Prostate gland (tissue), 2 donors: ENCODE data around the gene MPL. TPM values are rescaled to one million over a fixed set of nuclear protein-coding genes. Genes with fewer than 3 reads are reported as not detected.

Experiments used
- DNase-seq: peaks from one replicate; pipeline ENCODE4 v3.0.0-alpha.2; 2019; ENCODE audit warnings: low spot score
- H3K27ac ChIP-seq, 2 donors: fragments of 200-600 bp; sonication (generic); 2 replicates each; pipeline ENCODE4 v1.5.1; 2017 to 2019
- H3K27me3 ChIP-seq: fragments of 200-600 bp; sonication (generic); replicated peaks from 2 replicates; pipeline ENCODE4 v1.5.1; 2019; ENCODE audit not compliant: insufficient read depth
- H3K36me3 ChIP-seq, 2 donors: fragments of 200-600 bp; sonication (generic); 1 replicate in 1 of 2; 2 replicates in 1 of 2; pipeline versions ENCODE4 v1.5.1 to v1.8.1; 2017 to 2019
- H3K4me1 ChIP-seq: fragments of 200-600 bp; sonication (generic); replicated peaks from 2 replicates; pipeline ENCODE4 v1.5.1; 2019
- H3K4me3 ChIP-seq, 2 donors: fragments of 200-600 bp; sonication (generic); 2 replicates each; pipeline ENCODE4 v1.5.1; 2017 to 2019
- H3K9me3 ChIP-seq: fragments of 200-600 bp; sonication (generic); 2 replicates; pipeline ENCODE4 v1.5.1; 2017
- POLR2A ChIP-seq: fragments of 450-650 bp; IDR thresholded peaks from one replicate; pipeline ENCODE4 v1.6.1; 2016; ENCODE audit warnings: antibody characterized with exemption, mild to moderate bottlenecking
- POLR2AphosphoS5 ChIP-seq: sonication (generic); formaldehyde crosslinking; IDR thresholded peaks from one replicate; pipeline ENCODE4 v1.6.1; 2017; ENCODE audit warnings: antibody characterized with exemption
- WGBS: methylation state at CpG from one replicate; pipeline ENCODE4 v1.1.5; 2018; 5-methylcytosine and 5-hydroxymethylcytosine counted together
- intact Hi-C: fragments of 100-400 bp; cut with DNase I; formaldehyde crosslinking; loops from one replicate; pipeline ENCODE4 v1.14.2; 2022
- total RNA-seq, 2 donors: library from RNA; depleted of rRNA; stranded (reverse); fragments of >200 nt; gene quantifications; one replicate each; pipeline ENCODE4 v1.1.0, GENCODE V29; 2016
- TF ChIP-seq, protein P1 (sequence below), 4 experiments: fragments of 200-600 bp in 2 of 4; fragments of 450-650 bp in 2 of 4; sonication (generic) in 2 of 4; IDR thresholded peaks; 1 replicate in 3 of 4; 2 replicates in 1 of 4; pipeline ENCODE4 v1.5.1; 2016 to 2019; ENCODE audit warnings: antibody characterized with exemption in 4 of 4, mild to moderate bottlenecking in 2 of 4, moderate library complexity in 2 of 4

Gene MPL
- total RNA-seq, 2 donors from 2014 or later: not detected

DNA sequence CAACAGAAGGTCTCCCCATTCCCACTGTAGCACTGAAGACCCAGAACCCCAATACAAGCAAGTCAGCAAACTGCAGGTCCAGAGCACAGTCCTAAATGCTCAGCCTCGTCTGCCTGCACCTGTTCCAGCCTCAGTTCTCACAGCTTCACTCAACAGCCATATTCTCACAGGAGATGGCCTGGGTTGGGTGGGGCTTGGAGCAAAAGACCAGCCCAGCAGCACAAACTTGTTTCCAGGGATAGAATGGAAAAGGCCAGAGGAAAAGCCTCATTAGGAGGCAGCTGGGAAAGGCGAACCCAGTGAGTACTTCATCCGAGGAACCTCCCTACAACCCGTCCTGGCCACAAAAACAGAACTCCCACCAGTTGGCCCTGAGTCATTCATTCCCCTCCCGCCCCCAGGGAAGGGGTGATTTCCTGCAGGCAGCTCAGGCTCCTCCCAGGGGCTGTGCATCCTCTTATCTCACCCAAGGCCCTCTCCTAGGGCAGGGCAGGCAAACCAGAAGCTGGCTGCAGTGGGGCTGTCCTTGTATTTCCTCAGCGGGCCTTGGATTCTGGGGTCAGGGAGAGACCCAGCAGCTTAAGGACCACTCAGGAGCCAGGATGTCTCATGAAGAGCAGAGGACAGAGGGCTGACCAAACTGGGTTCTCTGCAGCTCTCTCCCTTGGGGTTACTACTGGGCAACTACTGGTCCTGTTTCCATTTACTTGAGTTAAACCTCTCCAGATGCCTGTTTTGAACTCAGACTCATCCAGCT lies 7.4 kb upstream of the MPL start:
- no peak overlapping the region for H3K4me3 ChIP-seq
- no peak for DNase-seq
- intact Hi-C loops: no loop called here
- 61% methylated on average over 6 of the region's 6 CpGs for WGBS
- H3K27ac ChIP-seq: no peak overlapping the region
- H3K9me3 ChIP-seq: no peaks in the 10 kb centered on the region
- H3K27me3 ChIP-seq: no peaks in the 10 kb centered on the region
- TF ChIP-seq, protein P1, sequence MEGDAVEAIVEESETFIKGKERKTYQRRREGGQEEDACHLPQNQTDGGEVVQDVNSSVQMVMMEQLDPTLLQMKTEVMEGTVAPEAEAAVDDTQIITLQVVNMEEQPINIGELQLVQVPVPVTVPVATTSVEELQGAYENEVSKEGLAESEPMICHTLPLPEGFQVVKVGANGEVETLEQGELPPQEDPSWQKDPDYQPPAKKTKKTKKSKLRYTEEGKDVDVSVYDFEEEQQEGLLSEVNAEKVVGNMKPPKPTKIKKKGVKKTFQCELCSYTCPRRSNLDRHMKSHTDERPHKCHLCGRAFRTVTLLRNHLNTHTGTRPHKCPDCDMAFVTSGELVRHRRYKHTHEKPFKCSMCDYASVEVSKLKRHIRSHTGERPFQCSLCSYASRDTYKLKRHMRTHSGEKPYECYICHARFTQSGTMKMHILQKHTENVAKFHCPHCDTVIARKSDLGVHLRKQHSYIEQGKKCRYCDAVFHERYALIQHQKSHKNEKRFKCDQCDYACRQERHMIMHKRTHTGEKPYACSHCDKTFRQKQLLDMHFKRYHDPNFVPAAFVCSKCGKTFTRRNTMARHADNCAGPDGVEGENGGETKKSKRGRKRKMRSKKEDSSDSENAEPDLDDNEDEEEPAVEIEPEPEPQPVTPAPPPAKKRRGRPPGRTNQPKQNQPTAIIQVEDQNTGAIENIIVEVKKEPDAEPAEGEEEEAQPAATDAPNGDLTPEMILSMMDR (IDR thresholded peaks at IDR 0.05): no peak
- no peak for TF ChIP-seq POLR2AphosphoS5
- H3K4me1 ChIP-seq: no peaks in the 10 kb centered on the region
- H3K36me3 ChIP-seq: no peaks in the 10 kb centered on the region

DNA sequence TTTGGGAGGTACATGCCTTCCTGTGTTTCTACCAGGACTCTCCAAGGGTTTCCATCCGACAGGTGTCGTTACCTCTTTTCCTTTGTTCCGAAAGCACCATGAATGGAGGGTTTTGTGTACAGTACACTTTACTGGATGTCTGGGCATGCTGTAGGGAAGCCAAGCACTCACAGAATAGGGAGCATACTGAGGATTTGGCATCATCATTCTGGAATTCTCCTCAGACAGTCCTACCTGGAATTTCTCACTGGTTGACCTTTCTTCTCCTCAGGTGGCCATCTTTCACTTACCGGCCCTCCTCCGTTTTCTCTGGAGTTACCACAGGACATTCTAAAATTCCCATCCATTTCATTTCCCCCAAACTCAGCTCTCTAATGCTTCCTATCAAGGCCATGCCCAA lies 5.9 kb upstream of the MPL start:
- no peaks in the 10 kb centered on the region for H3K9me3 ChIP-seq
- TF ChIP-seq POLR2AphosphoS5: no peak
- TF ChIP-seq, protein P1 (IDR thresholded peaks at IDR 0.05): no peak
- no peak for TF ChIP-seq POLR2A
- H3K4me3 ChIP-seq: no peak overlapping the region
- DNase-seq: no peak
- no peaks in the 10 kb centered on the region for H3K27me3 ChIP-seq
- intact Hi-C loops: no loop called here
- H3K36me3 ChIP-seq: no peaks in the 10 kb centered on the region
- no peaks in the 10 kb centered on the region for H3K4me1 ChIP-seq
- no peak overlapping the region for H3K27ac ChIP-seq
- WGBS: 81% methylated on average over 5 of the region's 5 CpGs

DNA sequence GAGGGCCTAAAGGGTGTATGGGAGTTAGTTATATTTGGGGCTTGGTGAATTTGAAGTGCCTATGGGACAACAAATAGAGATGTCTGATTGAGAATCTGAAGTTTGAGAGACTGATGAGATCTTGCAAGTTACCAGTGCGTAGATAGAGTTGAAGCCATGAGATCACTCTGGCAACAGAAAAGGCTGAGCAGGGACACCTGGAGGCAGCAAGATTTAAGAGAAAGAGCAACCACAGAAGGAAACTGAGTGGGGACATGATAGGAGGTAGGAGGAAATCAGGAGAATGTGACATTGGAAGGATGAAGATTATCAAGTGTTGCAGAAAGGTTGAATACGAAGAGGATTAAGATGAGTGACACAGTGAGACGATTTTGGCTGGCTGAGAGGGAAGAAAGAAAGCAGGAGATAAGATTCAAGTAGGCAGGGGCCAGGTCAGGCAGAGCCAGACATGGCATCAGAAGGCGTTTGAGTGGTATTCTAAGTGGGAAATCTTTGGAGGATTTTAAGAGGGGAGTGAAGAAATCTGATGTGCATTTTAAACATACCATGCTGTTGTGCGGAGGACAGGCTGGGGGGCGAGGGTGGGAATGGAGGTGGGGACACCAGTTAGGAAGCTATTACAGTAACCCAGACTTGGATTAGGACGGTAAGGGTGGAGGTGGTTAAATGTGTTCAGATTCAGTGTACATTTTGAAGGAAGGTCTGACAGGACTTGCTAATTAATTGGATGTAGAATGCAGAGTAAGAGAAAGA lies 3.0 kb upstream of the MPL start:
- no peak for DNase-seq
- WGBS: 77% methylated on average over 7 of the region's 7 CpGs
- TF ChIP-seq, protein P1 (IDR thresholded peaks at IDR 0.05): no peak
- no peak for TF ChIP-seq POLR2A
- no peak for TF ChIP-seq POLR2AphosphoS5
- H3K4me1 ChIP-seq: no peaks in the 10 kb centered on the region
- intact Hi-C loops: no loop called here
- no peaks in the 10 kb centered on the region for H3K36me3 ChIP-seq
- no peaks in the 10 kb centered on the region for H3K27me3 ChIP-seq
- H3K4me3 ChIP-seq: no peak overlapping the region
- H3K9me3 ChIP-seq: no peaks in the 10 kb centered on the region
- no peak overlapping the region for H3K27ac ChIP-seq

DNA sequence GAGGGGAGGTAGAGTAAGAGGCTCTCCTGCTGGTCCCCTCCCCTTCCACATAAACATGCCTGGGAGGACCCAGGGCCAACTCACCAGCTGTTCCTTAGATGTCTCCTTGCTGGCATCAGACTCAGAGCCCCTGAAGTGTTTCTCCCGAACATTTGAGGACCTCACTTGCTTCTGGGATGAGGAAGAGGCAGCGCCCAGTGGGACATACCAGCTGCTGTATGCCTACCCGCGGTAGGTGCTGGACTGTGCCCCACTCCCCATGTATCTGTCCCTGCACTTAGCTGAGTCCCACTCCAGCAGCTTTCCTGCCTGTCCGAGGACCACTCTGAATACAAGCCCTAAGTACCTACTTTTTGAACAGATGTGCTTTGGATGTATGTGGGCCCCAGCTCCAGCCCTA lies 383 bp downstream of the MPL start:
- TF ChIP-seq, protein P1 (IDR thresholded peaks at IDR 0.05): no peak
- no peak for TF ChIP-seq POLR2A
- no peak for TF ChIP-seq POLR2AphosphoS5
- intact Hi-C loops: no loop called here
- H3K4me1 ChIP-seq: no peaks in the 10 kb centered on the region
- 90% methylated on average over 5 of the region's 5 CpGs for WGBS
- H3K9me3 ChIP-seq: no peaks in the 10 kb centered on the region
- no peak overlapping the region for H3K4me3 ChIP-seq
- no peaks in the 10 kb centered on the region for H3K27me3 ChIP-seq
- no peaks in the 10 kb centered on the region for H3K36me3 ChIP-seq
- DNase-seq: no peak
- H3K27ac ChIP-seq: no peak overlapping the region
